ENCODE measurements around the gene EFR3B. TPM values are rescaled to one million over a fixed set of nuclear protein-coding genes. Genes with fewer than 3 reads are reported as not detected.

Gene EFR3B
- total RNA-seq, 1 donor from 2014 or later: 0.07 TPM

- ChIA-PET CTCF (interaction anchor here (0.6 to 1.8 kb wide), 4 partner anchors 20 to 57 kb away, joined by 3 to 7 read pairs (median 4); no protein-coding TSS in a partner anchor), POLR2A (no interaction called here)
- peaks cover 22% of the 10 kb centered on the region for H3K4me1 Mint-ChIP-seq
- H3K4me3 Mint-ChIP-seq: no peak overlapping the region
- H3K9me3 Mint-ChIP-seq: no peaks in the 10 kb centered on the region
- peaks cover 39% of the 10 kb centered on the region for H3K27me3 Mint-ChIP-seq
- no peak for ATAC-seq (ENCODE audit: low read depth)
- no peaks in the 10 kb centered on the region for H3K36me3 Mint-ChIP-seq (ENCODE audit: low read depth)
- no peak overlapping the region for H3K27ac Mint-ChIP-seq
- TF ChIP-seq, protein P1, sequence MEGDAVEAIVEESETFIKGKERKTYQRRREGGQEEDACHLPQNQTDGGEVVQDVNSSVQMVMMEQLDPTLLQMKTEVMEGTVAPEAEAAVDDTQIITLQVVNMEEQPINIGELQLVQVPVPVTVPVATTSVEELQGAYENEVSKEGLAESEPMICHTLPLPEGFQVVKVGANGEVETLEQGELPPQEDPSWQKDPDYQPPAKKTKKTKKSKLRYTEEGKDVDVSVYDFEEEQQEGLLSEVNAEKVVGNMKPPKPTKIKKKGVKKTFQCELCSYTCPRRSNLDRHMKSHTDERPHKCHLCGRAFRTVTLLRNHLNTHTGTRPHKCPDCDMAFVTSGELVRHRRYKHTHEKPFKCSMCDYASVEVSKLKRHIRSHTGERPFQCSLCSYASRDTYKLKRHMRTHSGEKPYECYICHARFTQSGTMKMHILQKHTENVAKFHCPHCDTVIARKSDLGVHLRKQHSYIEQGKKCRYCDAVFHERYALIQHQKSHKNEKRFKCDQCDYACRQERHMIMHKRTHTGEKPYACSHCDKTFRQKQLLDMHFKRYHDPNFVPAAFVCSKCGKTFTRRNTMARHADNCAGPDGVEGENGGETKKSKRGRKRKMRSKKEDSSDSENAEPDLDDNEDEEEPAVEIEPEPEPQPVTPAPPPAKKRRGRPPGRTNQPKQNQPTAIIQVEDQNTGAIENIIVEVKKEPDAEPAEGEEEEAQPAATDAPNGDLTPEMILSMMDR (IDR thresholded peaks at IDR 0.05): no peak
- DNase-seq: no peak
- intact Hi-C loops (cut with micrococcal nuclease): no loop called here
Measured at GRCh38 chr2:25170888-25171287, 129.0 kb downstream of the EFR3B start.

GRCh38 chr2:25173719-25174118 is 131.8 kb downstream of the EFR3B start:
- Mint-ChIP-seq H3K27me3 (peaks cover 37% of the 10 kb centered on the region), H3K27ac (no peak overlapping the region), H3K4me3 (no peak overlapping the region), H3K36me3 (ENCODE audit: low read depth) (no peaks in the 10 kb centered on the region), H3K4me1 (peaks cover 4% of the 10 kb centered on the region), H3K9me3 (no peaks in the 10 kb centered on the region)
- ATAC-seq (ENCODE audit: low read depth): no peak
- TF ChIP-seq, protein P1 (IDR thresholded peaks at IDR 0.05): no peak
- no peak for DNase-seq
- POLR2A ChIA-PET: interaction anchor here (0.7 kb wide), 2 partner anchors 143 to 255 kb away, joined by 3 to 5 read pairs; no protein-coding TSS in a partner anchor
- intact Hi-C loops (cut with micrococcal nuclease): no loop called here
- CTCF ChIA-PET: no interaction called here

- Mint-ChIP-seq H3K27me3 (peaks cover 34% of the 10 kb centered on the region), H3K4me1 (no peaks in the 10 kb centered on the region), H3K9me3 (no peaks in the 10 kb centered on the region), H3K27ac (no peak overlapping the region), H3K36me3 (ENCODE audit: low read depth) (no peaks in the 10 kb centered on the region), H3K4me3 (no peak overlapping the region)
- intact Hi-C loops (cut with micrococcal nuclease): no loop called here
- ATAC-seq (ENCODE audit: low read depth) (no peak), DNase-seq (no peak)
- CTCF ChIA-PET: interaction anchor here (1.3 kb wide), 1 partner anchor 8 kb away, joined by 3 read pairs; no protein-coding TSS in a partner anchor
- POLR2A ChIA-PET: interaction anchor here (0.7 kb wide), 2 partner anchors 142 to 256 kb away, joined by 3 to 5 read pairs; no protein-coding TSS in a partner anchor
- TF ChIP-seq, protein P1 (IDR thresholded peaks at IDR 0.05): no peak
Measured at GRCh38 chr2:25174192-25174861, 132.5 kb downstream of the EFR3B start.

GRCh38 chr2:25176138-25176537 is 134.3 kb downstream of the EFR3B start:
- TF ChIP-seq, protein P1 (IDR thresholded peaks at IDR 0.05): no peak
- ChIA-PET CTCF (no interaction called here), POLR2A (no interaction called here)
- Mint-ChIP-seq H3K27me3 (peaks cover 22% of the 10 kb centered on the region), H3K4me1 (no peaks in the 10 kb centered on the region), H3K4me3 (no peak overlapping the region), H3K36me3 (ENCODE audit: low read depth) (no peaks in the 10 kb centered on the region), H3K9me3 (no peaks in the 10 kb centered on the region), H3K27ac (no peak overlapping the region)
- intact Hi-C loops (cut with micrococcal nuclease): no loop called here
- DNase-seq: no peak
- ATAC-seq (ENCODE audit: low read depth): no peak

DNA sequence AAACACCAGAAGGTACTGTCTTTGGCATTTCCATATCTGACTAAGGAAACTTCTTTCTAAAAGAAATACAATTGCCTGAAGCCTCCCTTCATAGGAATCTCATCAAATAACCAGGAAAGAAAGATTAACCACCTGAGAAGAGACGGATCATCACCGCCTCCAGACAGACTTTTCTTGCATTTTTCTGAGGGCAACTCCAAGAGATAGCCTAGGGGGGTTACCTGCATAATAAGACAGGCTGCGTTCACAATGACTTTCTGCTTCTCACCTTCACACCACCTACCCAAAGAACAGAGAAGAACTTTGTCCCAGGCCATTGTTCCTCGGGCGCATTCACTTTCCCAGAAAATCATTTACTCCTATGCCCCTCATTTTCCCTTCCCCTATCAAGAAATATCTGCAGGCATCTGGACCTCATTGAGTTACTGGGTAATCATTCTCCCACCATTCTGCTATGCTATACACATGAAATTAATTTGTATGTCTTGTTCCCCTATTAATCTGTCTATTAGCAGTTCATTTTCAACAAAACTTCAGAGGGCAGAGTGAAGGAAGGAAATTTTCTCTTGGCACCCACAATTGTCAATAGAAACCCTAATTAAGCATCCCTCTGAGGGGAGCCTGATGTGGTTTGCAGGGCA is 134.8 kb downstream of the EFR3B start:
- Mint-ChIP-seq H3K9me3 (no peaks in the 10 kb centered on the region), H3K4me1 (no peaks in the 10 kb centered on the region), H3K4me3 (no peak overlapping the region), H3K27ac (no peak overlapping the region), H3K27me3 (peaks cover 22% of the 10 kb centered on the region), H3K36me3 (ENCODE audit: low read depth) (no peaks in the 10 kb centered on the region)
- intact Hi-C loops (cut with micrococcal nuclease): no loop called here
- POLR2A ChIA-PET: no interaction called here
- DNase-seq: no peak
- ATAC-seq (ENCODE audit: low read depth): no peak
- CTCF ChIA-PET: no interaction called here
- TF ChIP-seq, protein P1 (IDR thresholded peaks at IDR 0.05): no peak
